Measurements from ENCODE around the gene MYOCD.

MYOCD gene

DNA sequence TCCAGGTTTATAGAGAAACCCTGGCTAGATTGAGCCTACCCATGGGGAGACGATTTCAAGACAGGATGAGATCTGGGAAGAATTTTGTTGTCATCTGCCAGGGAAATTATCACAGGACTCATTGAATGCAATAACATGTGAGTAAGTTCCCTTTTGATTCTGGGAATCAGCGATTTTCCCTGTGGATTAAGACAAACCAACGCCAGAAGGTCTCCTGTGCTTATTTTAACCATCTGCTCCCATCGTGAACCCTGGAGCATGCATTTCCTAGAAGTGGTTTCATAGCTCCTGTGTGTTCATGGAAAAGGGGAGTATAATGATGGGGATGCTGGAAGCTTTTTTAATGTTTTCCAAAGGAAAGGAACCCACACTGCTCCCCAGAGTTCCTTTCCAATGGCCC is 102.6 kb downstream of the MYOCD start:
- no peak for DNase-seq

DNA sequence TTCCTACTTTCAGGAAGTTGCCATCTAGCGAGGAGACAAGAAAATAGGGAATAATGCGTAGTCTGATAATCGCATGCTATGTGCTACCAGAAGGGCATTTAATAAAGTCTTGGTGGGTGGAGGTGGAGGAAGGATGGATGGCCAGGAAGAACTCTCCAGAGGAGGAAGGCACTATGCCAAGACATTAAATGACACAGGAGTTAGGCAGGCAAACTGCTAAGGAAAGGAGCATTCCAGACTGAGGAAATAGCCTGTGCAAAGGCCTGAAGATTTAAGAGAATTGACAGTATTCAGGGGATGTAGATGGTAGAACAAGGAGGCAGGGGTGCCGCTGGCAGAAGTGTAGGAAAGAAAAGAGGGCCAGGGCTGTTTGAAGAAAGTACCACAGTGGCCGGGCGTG is 104.3 kb downstream of the MYOCD start:
- DNase-seq = no peak

GRCh38 chr17:12773153-12773552 is 107.5 kb downstream of the MYOCD start:
- DNase-seq = no peak

- DNase-seq = no peak
Measured at GRCh38 chr17:12789075-12789480, 123.4 kb downstream of the MYOCD start.

DNA sequence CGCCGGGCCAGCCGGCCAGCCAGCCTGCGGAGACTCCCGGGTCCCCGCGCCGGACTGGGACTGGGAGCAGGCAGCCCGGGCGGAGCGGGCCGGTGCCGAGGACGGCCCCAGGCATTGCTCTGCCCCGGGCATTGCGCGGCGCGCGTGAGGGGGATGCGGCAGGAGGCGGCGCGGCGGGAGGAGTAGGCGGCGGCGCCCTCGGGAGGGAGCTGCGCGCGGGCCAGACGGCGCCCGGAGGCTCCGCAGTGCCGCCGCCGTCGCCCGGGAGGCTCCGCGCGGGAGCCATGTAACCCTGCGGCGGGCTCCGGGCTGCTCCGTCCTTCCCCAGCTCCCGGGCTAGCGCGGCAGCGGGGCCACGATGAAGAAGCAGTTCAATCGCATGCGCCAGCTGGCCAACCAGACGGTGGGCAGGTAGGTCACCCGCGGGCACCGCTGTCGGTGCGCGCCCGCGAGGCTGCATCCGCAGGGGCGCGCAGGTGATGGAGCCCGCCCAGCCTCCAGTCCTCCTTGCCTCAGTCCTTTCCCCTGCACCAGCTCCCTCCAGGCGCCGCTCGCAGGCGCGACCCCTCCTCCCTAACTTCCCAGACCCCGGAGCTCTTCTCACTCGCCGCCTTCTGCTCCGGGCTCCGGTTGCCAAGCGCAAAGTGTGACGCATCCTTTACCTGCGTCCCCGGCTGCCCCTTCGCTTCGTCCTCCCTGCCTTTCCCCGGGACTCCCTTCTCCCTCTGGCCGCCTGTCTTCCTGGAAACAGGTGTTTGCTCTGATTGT is 124.0 kb downstream of the MYOCD start, which contains the start of gene ARHGAP44:
Gene ARHGAP44, plus strand, starts transcription at position 18 of the 768 bp plus-strand sequence. Its CDS starts 341 bp downstream, at position 359.
- DNase-seq = no peak

GRCh38 chr17:12790249-12791106 is 124.8 kb downstream of the MYOCD start:
- DNase-seq = no peak

DNA sequence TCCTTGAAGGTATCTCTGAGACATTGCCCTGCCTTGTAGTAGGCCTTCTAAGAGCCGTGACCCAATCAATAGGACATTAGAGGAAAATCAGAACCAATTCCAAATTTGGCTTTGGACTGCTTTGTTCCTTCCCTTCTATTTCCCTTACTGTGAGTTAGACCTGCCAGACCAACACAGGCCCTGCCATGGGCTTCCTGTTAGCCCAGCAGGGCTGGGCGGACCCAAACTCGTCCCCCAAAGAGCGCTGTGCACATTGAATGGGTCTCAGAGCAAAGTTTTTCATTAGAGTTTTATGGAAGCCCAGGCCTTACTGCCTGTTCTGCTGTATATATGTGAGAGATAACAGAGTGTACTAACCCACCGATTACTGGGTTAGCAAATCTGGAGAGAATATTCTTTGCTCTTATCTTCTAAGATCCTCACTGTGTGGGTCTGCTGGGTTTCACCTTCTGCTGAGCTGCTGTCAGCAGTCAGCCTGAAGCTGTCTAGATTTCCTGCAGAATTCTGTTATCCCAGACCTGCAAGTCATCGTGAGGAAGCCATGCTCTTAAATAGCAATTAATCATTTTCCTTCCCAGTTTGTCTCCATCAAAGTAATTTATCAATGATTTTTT is 129.3 kb downstream of the MYOCD start:
- DNase-seq = no peak

- DNase-seq = no peak
Measured at GRCh38 chr17:12800855-12801365, 135.2 kb downstream of the MYOCD start.

DNA sequence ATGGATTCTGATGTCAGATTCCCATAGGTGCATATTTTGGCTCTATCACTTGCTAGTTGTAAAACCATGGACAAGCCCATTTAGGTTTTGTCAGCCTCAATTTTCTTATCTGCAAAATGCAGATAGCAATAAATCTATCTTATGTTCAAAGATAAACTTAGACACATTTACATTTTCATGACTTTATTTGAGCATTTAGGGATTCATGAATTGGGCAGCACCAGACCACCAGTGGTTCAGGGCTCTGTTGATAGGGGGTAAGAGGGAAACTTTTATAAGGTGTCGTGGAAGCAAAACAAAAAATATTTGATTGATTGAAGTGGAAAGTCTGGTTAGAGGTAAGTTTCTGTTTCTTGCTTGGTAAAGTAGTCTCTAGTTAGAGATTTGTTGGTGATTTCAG is 140.9 kb downstream of the MYOCD start:
- DNase-seq = no peak

DNA sequence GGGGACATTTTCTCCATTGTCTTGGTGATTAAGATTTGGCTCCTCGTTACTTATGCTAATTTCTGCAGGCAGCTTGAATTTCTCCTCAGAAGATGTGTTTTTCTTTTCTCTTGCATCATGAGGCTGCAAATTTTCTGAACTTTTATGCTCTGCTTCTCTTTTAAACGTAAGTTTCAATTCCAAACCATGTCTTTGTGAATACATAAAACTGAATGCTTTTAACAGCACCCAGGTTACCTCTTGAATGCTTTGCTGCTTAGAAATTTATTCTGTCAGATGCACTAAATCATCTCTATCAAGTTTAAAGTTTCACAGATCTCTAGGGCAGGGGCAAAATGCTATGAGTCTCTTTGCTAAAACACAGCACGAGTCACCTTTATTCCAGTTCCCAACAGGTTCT is 143.0 kb downstream of the MYOCD start:
- DNase-seq = no peak

- no peak for DNase-seq
Measured at GRCh38 chr17:12812877-12813276, 147.2 kb downstream of the MYOCD start.

GRCh38 chr17:12813664-12814063 is 148.0 kb downstream of the MYOCD start:
- no peak for DNase-seq

DNA sequence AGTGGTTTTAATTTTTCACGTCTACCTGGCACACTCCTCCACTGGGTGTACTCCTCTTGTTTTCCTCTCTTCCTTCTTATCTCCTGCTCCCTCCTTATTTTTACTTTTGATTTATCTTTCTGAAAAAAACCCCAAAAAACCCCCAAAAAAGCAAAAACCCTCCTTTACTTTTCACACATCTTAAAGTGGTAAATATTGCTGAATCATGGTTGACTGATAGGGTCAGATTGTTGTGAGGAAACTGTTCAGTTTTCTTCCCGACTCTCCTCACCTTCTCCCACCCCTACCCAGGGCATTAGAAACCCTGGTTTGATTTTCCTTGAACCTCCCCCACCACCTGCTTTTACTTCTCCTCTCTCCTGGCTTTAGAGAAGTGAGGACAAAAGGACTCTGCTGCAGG is 149.0 kb downstream of the MYOCD start:
- DNase-seq = no peak

- no peak for DNase-seq
Measured at GRCh38 chr17:12815642-12816141, 150.0 kb downstream of the MYOCD start.
